H1 (cell line): ENCODE data around the gene SLC12A7. TPM values are rescaled to one million over a fixed set of nuclear protein-coding genes. Genes with fewer than 3 reads are reported as not detected.

Source experiments
- CTCF ChIA-PET: fragments of 300-600 bp; sonication (Branson Sonifier 250); formaldehyde crosslinking; loops from one replicate; lab custom pipeline; 2021; ENCODE audit not compliant: partially characterized antibody; lab: Charles Lee
- POLR2A ChIA-PET: fragments of 300-600 bp; sonication (Branson Sonifier 250); formaldehyde crosslinking; loops from one replicate; lab custom pipeline; 2021; ENCODE audit warnings: inconsistent platforms; ENCODE audit not compliant: partially characterized antibody; lab: Charles Lee
- DNase-seq, 2 experiments: peaks; one replicate each; pipeline versions ENCODE4 v3.0.0 to v3.0.0-alpha.2; 2010 to 2022; ENCODE audit warnings: low spot score in 2 of 2, low read depth in 1 of 2, mixed read lengths in 1 of 2
- FAIRE-seq: peaks from 2 replicates; lab custom pipeline; 2011; peaks lifted over from hg19 to GRCh38; lab: Jason Lieb, UNC
- H2AFZ ChIP-seq: 2 replicates; pipeline ENCODE4 v1.8.1; 2012; ENCODE audit warnings: low read length, inconsistent platforms
- H2AK5ac ChIP-seq: 2 replicates; pipeline ENCODE4 v1.6.1; 2013; ENCODE audit warnings: low read depth, low read length
- H2BK120ac ChIP-seq: replicated peaks from 2 replicates; pipeline ENCODE3; 2013; ENCODE audit warnings: low read depth, low read length, inconsistent platforms
- H2BK12ac ChIP-seq: 2 replicates; pipeline ENCODE4 v1.6.1; 2013; ENCODE audit warnings: low read depth, low read length
- H2BK15ac ChIP-seq: 2 replicates; pipeline ENCODE4 v1.6.1; 2013; ENCODE audit warnings: low read length
- H2BK20ac ChIP-seq: 2 replicates; pipeline ENCODE4 v1.6.1; 2013; ENCODE audit warnings: low read length
- H2BK5ac ChIP-seq: 2 replicates; pipeline ENCODE4 v1.6.1; 2013; ENCODE audit warnings: low read depth, low read length
- H3K14ac ChIP-seq: 2 replicates; pipeline ENCODE4 v1.6.1; 2013; ENCODE audit warnings: inconsistent platforms; ENCODE audit not compliant: insufficient read length
- H3K18ac ChIP-seq: 2 replicates; pipeline ENCODE4 v1.6.1; 2013; ENCODE audit warnings: low read length; ENCODE audit errors: extremely low read depth
- H3K23ac ChIP-seq: 2 replicates; pipeline ENCODE4 v1.6.1; 2013; ENCODE audit warnings: inconsistent platforms; ENCODE audit not compliant: insufficient read length
- H3K23me2 ChIP-seq: 2 replicates; pipeline ENCODE4 v1.6.1; 2013; ENCODE audit warnings: low read depth, low read length
- H3K27ac ChIP-seq: 2 replicates; pipeline ENCODE4 v1.6.1; 2011; ENCODE audit warnings: low read depth, low read length, inconsistent platforms
- H3K27me3 ChIP-seq, 4 experiments: replicated peaks in 1 of 4; 1 replicate in 1 of 4; 2 replicates in 3 of 4; pipeline versions ENCODE4 v1.6.1 to v1.8.1; 2011 to 2013; ENCODE audit warnings: low read length in 3 of 4, mild to moderate bottlenecking in 3 of 4, inconsistent platforms in 2 of 4, mixed read lengths in 2 of 4, moderate library complexity in 1 of 4; ENCODE audit not compliant: control insufficient read depth in 3 of 4, insufficient read depth in 3 of 4; ENCODE audit errors: extremely low read depth in 1 of 4
- H3K36me3 ChIP-seq, 4 experiments: 2 replicates each; pipeline versions ENCODE4 v1.6.1 to v1.8.1; 2011 to 2013; ENCODE audit warnings: mild to moderate bottlenecking in 4 of 4, low read length in 3 of 4, moderate library complexity in 2 of 4, control low read depth in 1 of 4, inconsistent platforms in 1 of 4; ENCODE audit not compliant: insufficient read depth in 4 of 4, control insufficient read depth in 2 of 4
- H3K4ac ChIP-seq: replicated peaks from 2 replicates; pipeline ENCODE3; 2013; ENCODE audit warnings: low read length, low read depth, mixed read lengths, inconsistent platforms; ENCODE audit not compliant: insufficient read length
- H3K4me1 ChIP-seq, 4 experiments: replicated peaks in 1 of 4; 1 replicate in 1 of 4; 2 replicates in 3 of 4; pipeline versions ENCODE4 v1.6.1 to v1.8.1; 2011 to 2013; ENCODE audit warnings: low read length in 3 of 4, inconsistent platforms in 2 of 4, mixed read lengths in 1 of 4; ENCODE audit not compliant: insufficient read depth in 4 of 4, control insufficient read depth in 3 of 4
- H3K4me2 ChIP-seq, 2 experiments: 2 replicates each; pipeline versions ENCODE4 v1.6.1 to v1.8.1; 2011 to 2013; ENCODE audit warnings: low read depth in 2 of 2, low read length in 2 of 2, control low read depth in 1 of 2, inconsistent platforms in 1 of 2, mild to moderate bottlenecking in 1 of 2; ENCODE audit not compliant: insufficient read depth in 1 of 2
- H3K4me3 ChIP-seq, 4 experiments: fragments of 200-600, 300-600 bp in 1 of 4; sonication (generic), shearing (Covaris generic), sonication (Bioruptor Twin) in 1 of 4; 2 replicates each; pipeline versions ENCODE4 v1.5.1 to v1.8.1; 2011 to 2016; ENCODE audit warnings: low read length in 4 of 4, low read depth in 3 of 4, control low read depth in 2 of 4, inconsistent platforms in 2 of 4, mild to moderate bottlenecking in 2 of 4, mixed read lengths in 1 of 4, moderate library complexity in 1 of 4; ENCODE audit not compliant: insufficient read depth in 2 of 4; ENCODE audit errors: extremely low read depth in 1 of 4
- H3K56ac ChIP-seq: replicated peaks from 2 replicates; pipeline ENCODE3; 2013; ENCODE audit warnings: low read depth, mild to moderate bottlenecking, mixed read lengths, low read length, inconsistent platforms; ENCODE audit not compliant: insufficient read length
- H3K79me1 ChIP-seq: 2 replicates; pipeline ENCODE4 v1.6.1; 2013; ENCODE audit warnings: low read depth, low read length, control low read depth
- H3K79me2 ChIP-seq, 2 experiments: 2 replicates each; pipeline versions ENCODE4 v1.6.1 to v1.8.1; 2012 to 2013; ENCODE audit warnings: low read length in 2 of 2, mild to moderate bottlenecking in 2 of 2, inconsistent platforms in 1 of 2; ENCODE audit not compliant: insufficient read depth in 2 of 2, control insufficient read depth in 1 of 2
- H3K9ac ChIP-seq, 4 experiments: replicated peaks in 1 of 4; 1 replicate in 1 of 4; 2 replicates in 3 of 4; pipeline versions ENCODE4 v1.6.1 to v1.8.1; 2011 to 2013; ENCODE audit warnings: low read depth in 3 of 4, low read length in 3 of 4, control low read depth in 2 of 4, mild to moderate bottlenecking in 2 of 4, moderate library complexity in 2 of 4, inconsistent platforms in 1 of 4; ENCODE audit errors: extremely low read depth in 1 of 4
- H3K9me3 ChIP-seq, 2 experiments: 2 replicates each; pipeline versions ENCODE4 v1.6.1 to v1.8.1; 2012 to 2013; ENCODE audit warnings: mild to moderate bottlenecking in 2 of 2, moderate library complexity in 2 of 2, control low read depth in 1 of 2, inconsistent platforms in 1 of 2, low read depth in 1 of 2, low read length in 1 of 2, mixed read lengths in 1 of 2; ENCODE audit not compliant: insufficient read depth in 2 of 2
- H4K20me1 ChIP-seq, 2 experiments: replicated peaks in 1 of 2; 2 replicates each; pipeline versions ENCODE3 to v1.8.1; 2011 to 2013; ENCODE audit warnings: inconsistent platforms in 2 of 2, low read length in 2 of 2, mild to moderate bottlenecking in 1 of 2; ENCODE audit not compliant: insufficient read depth in 2 of 2, control insufficient read depth in 1 of 2
- H4K5ac ChIP-seq: 2 replicates; pipeline ENCODE4 v1.6.1; 2013; ENCODE audit warnings: low read length, low read depth, mixed read lengths, inconsistent platforms; ENCODE audit not compliant: insufficient read length
- H4K8ac ChIP-seq: 2 replicates; pipeline ENCODE4 v1.8.0; 2013; ENCODE audit warnings: mild to moderate bottlenecking, moderate library complexity, low read length, inconsistent platforms; ENCODE audit not compliant: insufficient read depth; ENCODE audit errors: extremely low read depth
- H4K91ac ChIP-seq: replicated peaks from 2 replicates; pipeline ENCODE3; 2013; ENCODE audit warnings: low read length, mixed read lengths, inconsistent platforms; ENCODE audit not compliant: insufficient read length
- ATF2 ChIP-seq: IDR thresholded peaks from 2 replicates; pipeline ENCODE4 v1.6.1; 2012; ENCODE audit warnings: low read length, inconsistent platforms
- BACH1 ChIP-seq: IDR thresholded peaks from 2 replicates; pipeline ENCODE4 v1.6.1; 2012; ENCODE audit warnings: low read length, improper control_type of control experiment
- CBX5 ChIP-seq: fragments of 300-800, 300-1000 bp; sonication (generic); IDR thresholded peaks from 2 replicates; pipeline ENCODE4 v1.7.1; 2016; ENCODE audit warnings: antibody characterized with exemption, low read length, low read depth
- CTBP2 ChIP-seq: IDR thresholded peaks from 2 replicates; pipeline ENCODE4 v1.7.0; 2011; ENCODE audit warnings: borderline replicate concordance, mild to moderate bottlenecking, moderate library complexity, mixed read lengths, low read length; ENCODE audit not compliant: insufficient read depth, insufficient read length
- HDAC6 ChIP-seq: IDR thresholded peaks from one replicate; pipeline ENCODE4 v1.7.1; 2012; ENCODE audit warnings: low read depth, mild to moderate bottlenecking, inconsistent platforms, low read length, moderate library complexity
- KDM4A ChIP-seq: IDR thresholded peaks from one replicate; pipeline ENCODE4 v1.7.1; 2012; ENCODE audit warnings: low read depth, mild to moderate bottlenecking, moderate library complexity, low read length, inconsistent platforms; ENCODE audit not compliant: severe bottlenecking
- PHF8 ChIP-seq: fragments of 200-600 bp; sonication (generic); conservative IDR thresholded peaks from 2 replicates; pipeline ENCODE4 v1.7.1; 2012; ENCODE audit warnings: low read depth, mild to moderate bottlenecking, inconsistent platforms, low read length, moderate library complexity
- POU5F1 ChIP-seq: IDR thresholded peaks from 2 replicates; pipeline ENCODE4 v1.6.1; 2011; ENCODE audit warnings: low read depth, mild to moderate bottlenecking, low read length, moderate library complexity
- SIN3A ChIP-seq, 2 experiments: IDR thresholded peaks in 1 of 2; conservative IDR thresholded peaks in 1 of 2; 2 replicates each; pipeline ENCODE4 v1.6.1; 2011 to 2012; ENCODE audit warnings: low read length in 2 of 2, improper control_type of control experiment in 1 of 2, low read depth in 1 of 2, mild to moderate bottlenecking in 1 of 2
- SIX5 ChIP-seq: IDR thresholded peaks from 2 replicates; pipeline ENCODE4 v1.6.1; 2011; ENCODE audit warnings: mild to moderate bottlenecking, low read depth, low read length
- WGBS, 2 experiments: shearing (Covaris generic) in 1 of 2; methylation state at CpG; one replicate each; pipeline versions ENCODE4 v1.1.6 to v1.1.7; 2013 to 2015; ENCODE audit warnings: low lambda C conversion rate in 2 of 2, mixed read lengths in 2 of 2, inconsistent platforms in 1 of 2, low coverage in 1 of 2, missing lambda C conversion rate in 1 of 2; ENCODE audit not compliant: insufficient replicate concordance in 2 of 2, insufficient coverage in 1 of 2, insufficient read length in 1 of 2; ENCODE audit errors: extremely low coverage in 1 of 2, missing lambda C conversion rate in 1 of 2; 5-methylcytosine and 5-hydroxymethylcytosine counted together
- polyA plus RNA-seq, 7 experiments: library from polyadenylated mRNA; depleted of rRNA in 3 of 7; stranded (reverse) in 5 of 7; unstranded in 2 of 7; fragments of >200 nt in 5 of 7; fragments of 200-250 nt in 2 of 7; gene quantifications; 1 replicate in 5 of 7; 2 replicates in 1 of 7; 4 replicates in 1 of 7; pipeline versions ENCODE4 v1.2.1 to v1.2.3, GENCODE V29; 2011 to 2013; ENCODE audit warnings: missing spikeins in 2 of 7, mixed read lengths in 2 of 7
- total RNA-seq: library from RNA; stranded (reverse); fragmentation: NEBNext Ultra II Directional; extraction: Animal tissue kit (Norgen Biotek cat#: 25700); gene quantifications from 2 replicates; pipeline ENCODE4 v1.2.1, GENCODE V29; 2021

SLC12A7 gene
- total and polyA plus RNA-seq, 2 of the 8 experiments (the other 6 are each of a cell fraction or from before 2014, with no cell fraction given): 23.5 to 39.7 TPM

- Histone ChIP-seq H2BK5ac (no peak overlapping the region), H2AK5ac (no peak overlapping the region), H3K79me2 (peaks cover 0 to 4% of the 10 kb centered on the region in 2 experiments; a peak in 1 of 4 replicates), H2AFZ (no peak overlapping the region), H3K14ac (no peak overlapping the region), H2BK15ac (no peak overlapping the region), H3K79me1 (peaks cover 7% of the 10 kb centered on the region), H2BK20ac (no peak overlapping the region), H3K9ac (no peak overlapping the region), H4K20me1 (peaks cover 3 to 12% of the 10 kb centered on the region in 2 experiments), H3K4ac (no peak overlapping the region), H3K23me2 (no peaks in the 10 kb centered on the region), H4K91ac (no peak overlapping the region), H4K8ac (no peak overlapping the region; the same call in 1 of the 2 replicates), H2BK12ac (no peak overlapping the region), H3K9me3 (no peaks in the 10 kb centered on the region), H3K4me3 (no peak overlapping the region), H4K5ac (no peak overlapping the region), H3K27ac (no peak overlapping the region), H3K56ac (no peak overlapping the region), H3K4me2 (no peak overlapping the region)
- ChIA-PET CTCF (no interaction called here), POLR2A (no interaction called here)
- no peak for DNase-seq
- WGBS, 2 experiments: 91 to 94% methylated on average over 3 to 30 of the region's 49 CpGs
- no peak for FAIRE-seq
- no peak for TF ChIP-seq BACH1
- TF ChIP-seq CTBP2: no peak
- no peak for TF ChIP-seq HDAC6
- no peak for TF ChIP-seq PHF8
- TF ChIP-seq KDM4A: no peak
- TF ChIP-seq SIN3A (conservative IDR thresholded peaks at IDR 0.05 in 1 of 2, IDR thresholded peaks at IDR 0.05 in 1 of 2; ENCODE audit: low read depth in 1 of 2, low read length in 2 of 2): no peak
- no peak for TF ChIP-seq ATF2
- TF ChIP-seq CBX5: no peak
- TF ChIP-seq POU5F1: no peak
- no peak for TF ChIP-seq SIX5
- TF ChIP-seq, all 59 proteins: peak for 0
- Histone ChIP-seq H3K23ac (no peak overlapping the region), H3K18ac (no peak overlapping the region), H2BK120ac (no peak overlapping the region), H3K27me3 (no peaks in the 10 kb centered on the region), H3K36me3 (peaks cover 0 to 30% (median 15%) of the 10 kb centered on the region in 4 experiments; a peak in 4 of 8 replicates), H3K4me1 (no peaks in the 10 kb centered on the region; a peak in 3 of 7 replicates)
Measured at GRCh38 chr5:1064383-1065142, 47.3 kb downstream of the SLC12A7 start.
